GM19043 (cell line): ENCODE data around the gene RIN2.
"Not testable (repeated sequence)": the region's sequence is repeated elsewhere in the genome, so short reads cannot be mapped to it uniquely, and the experiment has no call there.

Experiments
- ATAC-seq: cut with Tn5 transposase; IDR thresholded peaks from one replicate; pipeline ENCODE4 v1.9.1; 2021; ENCODE audit warnings: low read depth; ENCODE audit not compliant: unreplicated experiment

The RIN2 gene

GRCh38 chr20:19785173-19785982 lies 27.3 kb downstream of the RIN2 start:
- ATAC-seq = no peak

DNA sequence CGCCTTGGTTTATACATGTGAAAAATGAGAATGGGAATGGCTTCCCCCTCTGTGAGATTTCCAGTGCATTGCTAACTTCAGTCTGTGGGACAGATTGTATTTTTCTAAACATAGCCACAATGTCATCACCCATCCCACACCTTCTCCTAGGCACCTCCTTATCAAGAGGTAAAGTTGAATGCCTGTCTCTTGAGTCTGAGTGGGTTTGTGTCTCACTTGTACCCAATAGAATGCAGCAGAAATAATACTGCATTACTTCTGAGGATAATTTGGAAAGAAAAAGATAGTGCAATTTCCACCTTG lies 27.9 kb downstream of the RIN2 start:
- no peak for ATAC-seq

GRCh38 chr20:19786311-19786710 lies 28.3 kb downstream of the RIN2 start:
- no peak for ATAC-seq

DNA sequence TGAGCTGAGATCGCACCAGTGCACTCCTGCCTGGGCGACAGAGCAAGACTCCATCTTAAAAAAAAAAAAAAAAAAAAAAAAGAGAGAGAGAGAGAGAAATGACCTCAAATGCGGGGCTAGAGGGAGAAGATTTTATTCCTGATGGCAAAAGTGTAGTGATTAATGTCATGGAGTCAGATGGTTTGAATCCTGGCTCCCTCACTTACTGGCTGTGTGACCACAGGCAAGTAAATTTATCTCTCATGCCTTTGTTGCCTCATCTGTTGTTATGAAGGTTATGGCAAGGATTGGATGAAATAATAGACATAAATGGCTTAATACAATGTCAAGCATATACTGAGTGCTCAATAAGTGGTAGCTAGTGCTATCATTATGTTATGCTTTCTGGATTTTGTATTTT lies 29.3 kb downstream of the RIN2 start:
- no peak for ATAC-seq

DNA sequence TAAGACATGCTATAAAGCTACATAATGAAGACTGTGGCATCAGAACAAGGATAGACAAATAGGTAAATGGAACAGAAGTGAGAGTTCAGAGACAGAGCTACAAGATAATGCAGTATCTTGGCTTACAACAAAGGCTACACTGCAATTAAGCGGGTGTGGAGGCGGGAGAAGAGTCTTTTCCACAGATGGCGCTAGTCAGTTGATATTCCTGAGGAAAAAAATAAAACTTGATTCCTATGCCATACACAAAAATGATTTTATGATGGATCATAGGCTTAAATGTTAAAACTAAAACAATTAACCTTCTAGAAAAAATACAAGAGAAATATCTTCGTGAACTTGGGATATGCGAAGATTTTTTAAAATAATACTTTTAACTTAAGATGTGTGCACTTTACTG lies 31.0 kb downstream of the RIN2 start:
- no peak for ATAC-seq

DNA sequence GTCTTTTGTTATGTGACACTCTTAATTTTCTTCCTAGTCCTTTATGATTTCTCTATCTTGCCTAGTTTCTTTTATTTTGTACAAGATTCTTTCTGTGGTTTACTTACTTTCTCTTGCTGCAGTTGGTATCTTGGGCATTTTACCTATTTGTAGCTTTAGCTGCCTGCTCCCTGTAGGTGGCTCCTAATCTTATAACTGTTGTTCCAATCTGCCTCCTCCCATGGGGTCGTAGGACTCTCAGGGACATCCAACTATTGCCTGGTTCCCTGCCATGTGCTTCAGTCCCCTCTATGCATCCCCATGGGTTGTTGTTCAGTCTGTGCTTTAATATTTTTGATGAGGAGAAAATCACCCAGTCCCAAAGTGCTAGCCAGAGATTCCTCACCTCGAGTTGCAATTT lies 31.4 kb downstream of the RIN2 start:
- ATAC-seq = no peak

DNA sequence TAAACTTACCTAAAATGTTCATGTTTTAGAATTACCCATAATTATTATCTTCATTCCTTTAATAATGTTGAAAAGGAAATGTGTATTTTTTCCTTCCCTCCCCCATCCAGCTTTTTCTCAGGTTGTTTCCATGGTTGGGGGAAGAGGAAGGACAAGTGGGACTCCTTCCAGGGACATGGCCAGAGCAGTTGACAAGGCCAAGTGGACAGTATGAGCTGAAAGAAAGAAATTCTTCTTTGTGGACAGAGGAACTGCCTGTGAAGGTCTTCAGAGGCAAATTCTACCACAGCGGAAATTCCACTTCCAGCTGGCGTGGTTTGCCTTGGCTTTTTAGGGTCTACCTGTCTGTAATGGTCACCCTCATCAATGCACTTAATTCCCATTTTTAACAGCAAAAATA lies 33.8 kb downstream of the RIN2 start:
- ATAC-seq = no peak

DNA sequence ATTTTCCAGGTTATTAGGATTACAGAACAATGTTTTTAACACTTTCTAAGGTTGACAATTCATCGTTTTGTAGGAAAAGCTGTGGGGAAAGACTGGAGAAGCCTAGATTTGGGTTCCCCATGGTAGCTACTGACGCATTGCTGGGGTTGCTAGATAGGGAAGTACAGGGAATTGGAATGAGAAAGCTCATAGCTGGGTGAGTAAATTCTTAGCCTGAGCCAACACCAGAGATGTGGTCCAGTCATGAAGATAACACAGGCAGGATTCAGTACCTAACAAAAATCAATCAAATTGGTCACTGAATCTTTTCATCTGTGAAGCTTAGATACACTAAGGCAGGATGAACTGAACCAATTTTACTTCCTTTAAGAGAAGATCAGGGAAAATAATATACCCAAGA lies 35.7 kb downstream of the RIN2 start:
- no peak for ATAC-seq

GRCh38 chr20:19794941-19795340 lies 36.9 kb downstream of the RIN2 start:
- no peak for ATAC-seq

DNA sequence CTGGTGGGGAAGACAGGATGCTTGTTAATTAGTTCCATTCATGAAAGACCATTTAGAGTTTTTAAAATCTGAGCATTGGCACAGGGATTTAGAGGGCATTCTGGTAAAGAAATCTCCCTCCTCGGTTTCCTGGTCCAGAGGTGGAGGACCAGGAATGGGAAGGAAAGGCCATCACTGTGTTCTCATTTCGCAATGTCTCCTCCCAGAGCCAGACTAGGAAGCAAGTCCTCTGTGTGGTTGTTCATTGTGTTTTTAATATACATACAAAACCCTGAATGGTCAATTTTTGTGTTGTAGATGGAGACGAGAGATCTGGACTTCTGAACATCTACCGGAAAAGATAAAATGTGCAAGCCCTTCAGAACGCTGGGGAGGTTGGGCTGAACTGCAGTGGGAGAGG lies 41.3 kb downstream of the RIN2 start:
- ATAC-seq = no peak

DNA sequence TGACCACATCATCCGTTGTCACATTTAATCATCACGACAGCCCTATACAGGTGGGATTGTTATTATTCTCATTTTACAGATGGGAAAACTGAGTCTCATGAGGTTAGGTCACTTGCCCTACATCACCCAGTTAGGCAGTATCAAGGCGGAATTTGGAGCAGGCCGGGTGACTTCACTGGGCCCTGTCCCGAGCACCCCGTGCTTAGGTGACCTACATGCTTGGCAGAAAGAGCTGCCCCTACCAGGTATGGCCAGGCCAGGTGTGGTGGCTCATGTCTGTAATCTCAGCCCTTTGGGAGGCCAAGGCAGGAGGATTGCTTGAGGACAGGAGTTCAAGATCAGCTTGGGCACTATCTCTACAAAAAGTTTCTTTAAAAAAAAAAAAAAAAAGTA lies 44.0 kb downstream of the RIN2 start:
- ATAC-seq = no peak

- no peak for ATAC-seq
Observed at GRCh38 chr20:19802492-19803158, 44.6 kb downstream of the RIN2 start.

GRCh38 chr20:19806276-19806675 lies 48.2 kb downstream of the RIN2 start:
- ATAC-seq = not testable (repeated sequence)

- ATAC-seq = no peak
Observed at GRCh38 chr20:19806806-19807190, 48.7 kb downstream of the RIN2 start.

DNA sequence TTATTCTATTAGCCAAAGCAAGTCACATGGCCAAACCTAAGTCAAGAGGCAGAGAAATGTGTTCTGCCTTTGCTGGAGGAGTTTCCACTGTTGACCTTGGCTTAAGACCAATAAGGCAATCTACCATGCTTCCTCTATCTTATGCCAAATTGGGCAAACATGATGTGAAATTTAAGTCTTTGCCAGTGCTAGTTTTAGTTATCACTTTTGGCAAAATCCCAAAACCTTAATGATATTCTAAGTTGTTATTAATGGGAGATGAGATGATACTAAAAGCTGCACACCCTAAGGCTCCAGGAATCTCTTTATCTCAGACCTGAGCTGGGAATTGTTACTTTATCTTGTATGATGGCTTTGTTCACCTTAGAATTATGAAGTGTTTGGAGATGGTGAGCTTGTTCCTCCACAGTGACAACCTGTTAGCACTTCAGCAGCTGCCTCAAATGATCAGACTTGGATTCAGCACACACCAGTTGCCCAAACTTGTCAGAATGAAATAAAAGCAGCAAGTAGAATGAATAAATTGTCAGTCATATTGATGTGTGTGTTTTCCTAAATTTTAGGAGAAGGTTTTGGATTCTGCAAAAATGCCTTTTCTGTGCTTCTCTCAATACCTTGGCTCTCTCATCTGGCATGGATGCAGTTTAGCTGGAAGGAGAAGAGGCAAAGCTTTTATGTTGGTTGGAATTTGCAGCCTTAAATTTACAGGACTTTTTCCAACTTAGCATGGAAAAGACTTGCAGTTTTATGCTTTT lies 49.3 kb downstream of the RIN2 start:
- no peak for ATAC-seq
